ENCODE data around the gene UVRAG.
A peak's percentile ranks its signal among the peaks of the same experiment; 100 is the strongest.

UVRAG gene

DNA sequence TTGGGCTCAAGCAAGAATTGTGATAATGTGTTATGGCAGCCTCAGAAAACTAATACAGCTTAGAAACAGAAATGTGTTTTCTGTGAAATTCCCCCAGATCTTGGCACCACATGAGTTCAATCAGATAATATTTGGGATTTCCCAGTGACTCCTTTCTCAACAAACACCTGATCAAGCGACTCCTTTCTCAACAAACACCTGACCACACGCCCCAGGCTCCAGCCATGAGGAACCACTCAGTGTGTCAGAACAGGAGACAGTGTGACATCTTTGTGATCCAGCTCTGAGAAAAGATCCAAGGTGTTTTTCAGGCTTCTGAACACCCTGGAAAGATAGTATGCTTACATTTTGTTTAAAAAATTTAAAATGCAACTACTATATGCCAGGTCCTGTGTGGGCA lies 1.9 kb upstream of the UVRAG start:
- no peak overlapping the region for H3K4me3 ChIP-seq (ENCODE audit: control insufficient read depth, low read depth, low read length)
- DNase-seq (ENCODE audit: low read depth), result no peak
- TF ChIP-seq, protein P1, sequence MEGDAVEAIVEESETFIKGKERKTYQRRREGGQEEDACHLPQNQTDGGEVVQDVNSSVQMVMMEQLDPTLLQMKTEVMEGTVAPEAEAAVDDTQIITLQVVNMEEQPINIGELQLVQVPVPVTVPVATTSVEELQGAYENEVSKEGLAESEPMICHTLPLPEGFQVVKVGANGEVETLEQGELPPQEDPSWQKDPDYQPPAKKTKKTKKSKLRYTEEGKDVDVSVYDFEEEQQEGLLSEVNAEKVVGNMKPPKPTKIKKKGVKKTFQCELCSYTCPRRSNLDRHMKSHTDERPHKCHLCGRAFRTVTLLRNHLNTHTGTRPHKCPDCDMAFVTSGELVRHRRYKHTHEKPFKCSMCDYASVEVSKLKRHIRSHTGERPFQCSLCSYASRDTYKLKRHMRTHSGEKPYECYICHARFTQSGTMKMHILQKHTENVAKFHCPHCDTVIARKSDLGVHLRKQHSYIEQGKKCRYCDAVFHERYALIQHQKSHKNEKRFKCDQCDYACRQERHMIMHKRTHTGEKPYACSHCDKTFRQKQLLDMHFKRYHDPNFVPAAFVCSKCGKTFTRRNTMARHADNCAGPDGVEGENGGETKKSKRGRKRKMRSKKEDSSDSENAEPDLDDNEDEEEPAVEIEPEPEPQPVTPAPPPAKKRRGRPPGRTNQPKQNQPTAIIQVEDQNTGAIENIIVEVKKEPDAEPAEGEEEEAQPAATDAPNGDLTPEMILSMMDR (IDR thresholded peaks at IDR 0.05; ENCODE audit: control insufficient read depth, insufficient read depth, low read depth, low read length, missing control alignments), result no peak

- TF ChIP-seq, protein P1 (IDR thresholded peaks at IDR 0.05; ENCODE audit: control insufficient read depth, insufficient read depth, low read depth, low read length, missing control alignments), result no peak
- no peak for DNase-seq (ENCODE audit: low read depth)
- no peak overlapping the region for H3K4me3 ChIP-seq (ENCODE audit: control insufficient read depth, low read depth, low read length)
Observed at GRCh38 chr11:75813622-75814039, 1.4 kb upstream of the UVRAG start.

DNA sequence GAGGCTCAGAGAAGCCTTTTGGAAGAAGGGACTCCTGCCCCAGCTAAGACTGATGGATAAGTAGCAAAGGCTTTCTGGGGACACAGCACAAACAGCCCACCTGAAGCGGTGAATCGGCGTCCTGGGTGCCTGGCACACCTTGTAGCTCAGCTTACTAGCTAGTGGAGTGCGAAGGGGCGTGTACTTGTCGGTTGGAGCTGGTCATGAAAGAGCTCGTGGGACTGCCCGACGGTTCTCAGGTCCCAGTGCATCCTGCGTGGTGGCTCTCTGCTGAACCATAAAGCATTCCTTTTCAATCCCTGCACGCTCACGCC lies 690 bp upstream of the UVRAG start:
- peak overlapping the region; percentile 94 for H3K4me3 ChIP-seq (ENCODE audit: control insufficient read depth, low read depth, low read length)
- TF ChIP-seq, protein P1 (IDR thresholded peaks at IDR 0.05; ENCODE audit: control insufficient read depth, insufficient read depth, low read depth, low read length, missing control alignments), result no peak
- DNase-seq (ENCODE audit: low read depth), result no peak

- no peak for DNase-seq (ENCODE audit: low read depth)
- TF ChIP-seq, protein P1 (IDR thresholded peaks at IDR 0.05; ENCODE audit: control insufficient read depth, insufficient read depth, low read depth, low read length, missing control alignments), result no peak
- peak overlapping the region; percentile 94 for H3K4me3 ChIP-seq (ENCODE audit: control insufficient read depth, low read depth, low read length)
Observed at GRCh38 chr11:75815345-75816168, 547 bp downstream of the UVRAG start.

DNA sequence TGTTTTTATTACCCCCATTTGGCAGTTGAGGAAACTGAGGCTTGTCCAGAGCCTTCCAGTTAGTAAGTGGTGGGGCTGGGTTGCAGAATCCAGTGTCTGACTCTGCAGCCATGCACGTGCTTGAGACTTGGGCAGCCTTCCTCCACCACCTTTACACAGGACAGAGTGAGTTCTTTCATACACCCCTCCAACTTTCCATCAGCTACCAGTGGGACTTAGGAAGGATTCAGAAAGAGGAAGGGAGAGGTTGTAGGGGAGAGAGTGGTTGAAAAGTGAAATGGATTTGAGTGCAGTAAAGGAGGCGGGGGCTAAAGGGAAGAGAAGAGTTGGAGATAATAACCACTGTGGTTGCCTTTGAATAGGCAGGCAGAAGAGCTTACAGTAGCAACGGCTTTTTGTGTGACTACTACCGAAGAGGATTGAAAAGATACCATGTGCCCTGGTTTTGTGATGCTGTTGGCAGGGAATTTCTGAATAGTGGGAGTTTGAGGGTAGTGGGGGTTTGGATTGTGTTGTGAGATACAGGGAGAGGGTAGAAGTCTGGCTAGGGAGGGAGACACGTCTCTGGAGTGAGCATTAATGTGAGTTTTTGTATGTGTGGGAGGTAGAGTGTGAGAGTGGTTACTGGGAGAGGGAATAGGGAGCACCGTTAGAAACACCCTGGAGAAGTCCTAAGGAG lies 1.7 kb downstream of the UVRAG start:
- peak overlapping the region; percentile 94 for H3K4me3 ChIP-seq (ENCODE audit: control insufficient read depth, low read depth, low read length)

DNA sequence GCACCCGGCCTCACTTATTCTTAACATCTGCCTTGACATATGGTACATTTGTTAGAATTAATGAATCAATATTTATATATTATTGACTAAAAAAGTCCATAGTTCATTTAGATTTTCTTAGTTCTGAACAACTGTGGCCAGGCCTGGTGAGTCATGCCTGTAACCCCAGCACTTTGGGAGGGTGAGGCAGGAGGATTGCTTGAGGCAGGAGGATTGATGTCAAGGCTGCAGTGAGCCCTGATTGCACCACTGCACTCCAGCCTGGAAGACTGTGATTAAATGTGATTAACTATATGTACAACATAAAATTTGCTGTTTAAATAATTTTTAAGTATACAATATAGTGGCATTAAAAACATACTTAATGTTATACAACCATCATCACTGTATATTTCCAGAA lies 5.6 kb downstream of the UVRAG start:
- no peak for DNase-seq (ENCODE audit: low read depth)
- no peak overlapping the region for H3K4me3 ChIP-seq (ENCODE audit: control insufficient read depth, low read depth, low read length)
- TF ChIP-seq, protein P1 (IDR thresholded peaks at IDR 0.05; ENCODE audit: control insufficient read depth, insufficient read depth, low read depth, low read length, missing control alignments), result no peak

More for the DNA sequence above, 1.7 kb downstream of the UVRAG start:
- DNase-seq (ENCODE audit: low read depth), result no peak
- TF ChIP-seq, protein P1 (IDR thresholded peaks at IDR 0.05; ENCODE audit: control insufficient read depth, insufficient read depth, low read depth, low read length, missing control alignments), result no peak

Data from AG09309 (cell line).